Suprapubic skin (tissue), 3 donors: Measurements from ENCODE around the gene OR4F15.

Source experiments
- CTCF ChIP-seq, 2 donors: fragments of 200-600 bp in 1 of 2; fragments of 450-650 bp in 1 of 2; sonication (generic) in 1 of 2; IDR thresholded peaks; one replicate each; pipeline ENCODE4 v1.5.1; 2016 to 2019; ENCODE audit warnings: antibody characterized with exemption in 2 of 2, mild to moderate bottlenecking in 1 of 2, moderate library complexity in 1 of 2
- POLR2A ChIP-seq, 2 donors: fragments of 450-650 bp; IDR thresholded peaks; one replicate each; pipeline ENCODE4 v1.6.1; 2017; ENCODE audit warnings: antibody characterized with exemption in 2 of 2, mild to moderate bottlenecking in 2 of 2, moderate library complexity in 2 of 2

- no peak for TF ChIP-seq CTCF (IDR thresholded peaks at IDR 0.05)
- TF ChIP-seq POLR2A (IDR thresholded peaks at IDR 0.05) = no peak
Observed at GRCh38 chr15:101799665-101800064, 12.3 kb upstream of the OR4F15 start.
